ENCODE data around the gene KIF3A. TPM values are rescaled to one million over a fixed set of nuclear protein-coding genes. Genes with fewer than 3 reads are reported as not detected.

KIF3A gene
- total RNA-seq, 1 donor from 2014 or later = 9.2 TPM

DNA sequence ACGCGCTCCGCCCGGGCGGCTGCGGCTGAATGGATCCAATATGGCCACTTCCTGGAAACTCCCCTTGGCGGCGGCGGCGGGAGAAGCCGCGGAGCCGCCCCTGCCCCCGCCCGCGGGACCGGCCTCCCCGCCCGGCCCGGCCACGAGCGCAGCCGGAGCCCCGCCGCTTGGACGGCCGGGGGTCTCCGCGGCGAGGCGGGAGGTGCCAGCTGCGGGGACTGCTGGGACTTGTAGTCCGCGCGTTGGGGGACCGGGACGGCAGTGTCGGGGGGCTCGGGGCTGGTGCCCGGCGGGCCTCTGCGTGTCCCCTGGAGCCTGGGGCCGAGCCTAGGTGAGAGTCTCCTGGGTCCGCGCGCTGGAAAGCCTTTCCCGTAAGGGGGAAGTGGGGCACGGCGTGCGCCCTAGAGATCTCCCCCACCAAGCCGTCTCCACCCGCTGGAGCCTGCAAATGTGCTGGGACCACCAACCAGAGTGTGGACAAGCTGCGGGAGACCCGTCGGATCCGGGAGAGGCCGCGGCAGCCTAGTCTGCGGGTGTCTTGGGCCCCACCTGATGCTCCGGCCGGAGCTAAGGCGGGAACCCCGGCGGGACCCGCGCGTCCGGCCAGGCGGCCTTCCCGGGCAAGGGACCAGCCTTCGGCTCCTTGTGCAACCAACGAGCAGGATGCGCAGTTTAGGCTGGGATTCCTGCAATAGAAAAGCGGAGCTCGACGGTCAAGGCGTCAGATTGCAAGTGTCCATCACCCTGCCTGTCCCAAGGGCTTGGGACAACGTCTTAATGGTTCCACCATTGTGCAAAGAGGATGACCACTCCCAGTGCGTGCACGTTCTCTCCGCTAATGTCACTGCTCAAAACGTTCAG is 40.1 kb upstream of the KIF3A start, which contains the start of gene SEPTIN8:
Gene SEPTIN8 (minus strand): TSS at position 31 of the 861 bp plus-strand sequence. CDS start 102 bp downstream, outside the sequence.
- intact Hi-C loops (cut with micrococcal nuclease) = loop anchor here (2.0 to 5.0 kb wide), 2 partner anchors 35 to 41 kb away; partner anchors contain the start of genes KIF3A and SOWAHA
- Mint-ChIP-seq H3K9me3 (no peaks in the 10 kb centered on the region), H3K4me3 (peak within 1 kb of the TSS; percentile 79), H3K4me1 (peaks cover 15% of the 10 kb centered on the region), H3K36me3 (ENCODE audit: low read depth) (no peaks in the 10 kb centered on the region), H3K27ac (no peak within 1 kb of the TSS), H3K27me3 (peaks cover 42% of the 10 kb centered on the region)
- TF ChIP-seq CTCF (IDR thresholded peaks at IDR 0.05) = no peak
- POLR2A ChIA-PET = interaction anchor here (0.6 to 1.0 kb wide), 3 partner anchors 31 to 1186 kb away, joined by 3 to 5 read pairs (median 4); partner anchors contain the start of genes CCNI2 and KIF3A
- peak; percentile 48 for DNase-seq
- ATAC-seq (ENCODE audit: low read depth) = peak; percentile 77
- CTCF ChIA-PET = no interaction called here

- ChIA-PET CTCF (no interaction called here), POLR2A (interaction anchor here (0.6 to 1.0 kb wide), 2 partner anchors 39 to 1186 kb away, joined by 3 to 4 read pairs; partner anchors contain the start of gene KIF3A)
- Mint-ChIP-seq H3K27ac (no peak overlapping the region), H3K27me3 (peaks cover 38% of the 10 kb centered on the region), H3K4me1 (peaks cover 15% of the 10 kb centered on the region), H3K9me3 (no peaks in the 10 kb centered on the region), H3K4me3 (no peak overlapping the region), H3K36me3 (ENCODE audit: low read depth) (no peaks in the 10 kb centered on the region)
- TF ChIP-seq CTCF (IDR thresholded peaks at IDR 0.05) = no peak
- intact Hi-C loops (cut with micrococcal nuclease) = loop anchor here (2.0 to 5.0 kb wide), 2 partner anchors 35 to 40 kb away; partner anchors contain the start of genes KIF3A and SOWAHA
- no peak for ATAC-seq (ENCODE audit: low read depth)
- DNase-seq = no peak
These were observed 39.5 kb upstream of the KIF3A start for GRCh38 chr5:132776938-132777208.

DNA sequence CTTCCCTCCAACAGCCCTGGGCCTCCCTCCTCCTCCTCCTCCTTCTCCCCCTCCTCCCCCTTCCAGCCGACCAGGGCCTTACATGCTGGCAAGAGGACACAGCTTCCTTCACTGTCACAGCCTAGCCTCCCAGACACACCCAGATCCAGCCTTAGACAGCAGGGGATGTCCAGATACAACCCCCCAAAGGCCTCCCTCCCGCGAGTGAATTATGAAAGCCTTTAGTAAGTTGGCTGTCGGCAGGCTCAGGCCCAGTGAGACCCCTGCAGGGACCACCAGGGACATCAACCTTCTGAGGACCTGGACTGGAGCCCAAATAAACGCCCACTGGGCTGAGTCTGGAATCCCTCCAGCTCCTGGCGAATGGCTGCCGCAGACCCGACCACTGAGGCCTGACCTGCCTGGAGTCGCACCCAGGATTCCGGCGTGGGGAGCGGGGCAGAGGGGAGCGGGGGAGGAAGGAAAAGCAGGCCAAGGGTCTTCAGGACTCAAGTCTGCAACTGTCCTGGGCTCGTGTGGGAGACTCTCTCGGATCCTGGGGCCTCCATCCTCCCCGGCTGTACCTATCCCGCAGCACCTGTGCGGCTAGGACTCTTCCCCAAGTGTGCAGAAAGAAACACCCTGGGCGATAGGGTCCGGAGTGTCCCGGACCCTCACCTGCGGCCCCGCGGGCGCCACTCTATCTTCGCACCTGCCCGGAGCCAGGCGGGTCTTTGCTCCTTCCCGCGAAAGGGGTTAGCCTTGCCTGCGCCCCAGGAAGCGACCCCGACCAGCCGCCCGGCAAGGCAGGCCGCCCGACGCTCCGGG is 39.0 kb upstream of the KIF3A start:
- Mint-ChIP-seq H3K27me3 (peaks cover 33% of the 10 kb centered on the region), H3K36me3 (ENCODE audit: low read depth) (no peaks in the 10 kb centered on the region), H3K4me1 (peaks cover 15% of the 10 kb centered on the region), H3K9me3 (no peaks in the 10 kb centered on the region), H3K27ac (no peak overlapping the region), H3K4me3 (peak overlapping the region; percentile 59)
- intact Hi-C loops (cut with micrococcal nuclease) = loop anchor here (2.0 to 5.0 kb wide), 2 partner anchors 36 to 40 kb away; partner anchors contain the start of genes KIF3A and SOWAHA
- TF ChIP-seq CTCF (IDR thresholded peaks at IDR 0.05) = no peak
- peak; percentile 22 for ATAC-seq (ENCODE audit: low read depth)
- ChIA-PET POLR2A (interaction anchor here (0.6 kb wide), 1 partner anchor 1187 kb away, joined by 3 read pairs; no protein-coding TSS in a partner anchor), CTCF (no interaction called here)
- DNase-seq = peak; percentile 31

GRCh38 chr5:132775476-132775961 is 38.2 kb upstream of the KIF3A start:
- POLR2A ChIA-PET = no interaction called here
- no peak for TF ChIP-seq CTCF (IDR thresholded peaks at IDR 0.05)
- Mint-ChIP-seq H3K4me1 (peaks cover 15% of the 10 kb centered on the region), H3K9me3 (no peaks in the 10 kb centered on the region), H3K27ac (no peak overlapping the region), H3K4me3 (peak overlapping the region; percentile 32), H3K27me3 (peaks cover 26% of the 10 kb centered on the region), H3K36me3 (ENCODE audit: low read depth) (no peaks in the 10 kb centered on the region)
- intact Hi-C loops (cut with micrococcal nuclease) = loop anchor here (5.0 kb wide), 1 partner anchor 37 kb away; the partner anchor contains the start of gene SOWAHA
- DNase-seq = no peak
- CTCF ChIA-PET = no interaction called here
- no peak for ATAC-seq (ENCODE audit: low read depth)
